ENCODE measurements around the gene NCBP2L. TPM values are rescaled to one million over a fixed set of nuclear protein-coding genes. Genes with fewer than 3 reads are reported as not detected.

Gene NCBP2L
- total RNA-seq, 1 experiment from 2014 or later, result 0.20 TPM

GRCh38 chrX:107730991-107731766, 46.4 kb upstream of the NCBP2L start (continued):
- TF ChIP-seq ARID4B (CRISPR knock-in tag; IDR thresholded peaks at IDR 0.05; ENCODE audit: borderline replicate concordance) (no peak), SP1 (CRISPR knock-in tag; conservative IDR thresholded peaks at IDR 0.05) (no peak), ZNF317 (CRISPR knock-in tag; IDR thresholded peaks at IDR 0.05; ENCODE audit: borderline replicate concordance, low read depth) (no peak), RORB (CRISPR knock-in tag; IDR thresholded peaks at IDR 0.05) (no peak), STAT6 (CRISPR knock-in tag; conservative IDR thresholded peaks at IDR 0.05; ENCODE audit: low read depth) (no peak)

- no peak overlapping the region for H3K4me3 Mint-ChIP-seq
- TF ChIP-seq JUN (CRISPR knock-in tag; IDR thresholded peaks at IDR 0.05) (no peak), CBFB (CRISPR knock-in tag; IDR thresholded peaks at IDR 0.05; ENCODE audit: low read depth) (no peak), ATF3 (CRISPR knock-in tag; conservative IDR thresholded peaks at IDR 0.05) (no peak)
- no peaks in the 10 kb centered on the region for H3K27me3 Mint-ChIP-seq (ENCODE audit: low read depth)
- ChIA-PET CTCF (interaction anchor here (0.6 to 4.2 kb wide), 9 partner anchors 9 to 77 kb away, joined by 3 to 49 read pairs (median 7); partner anchors contain the start of genes NCBP2L and TSC22D3), POLR2A (interaction anchor here (0.5 to 1.6 kb wide), 7 partner anchors 9 to 407 kb away, joined by 3 to 27 read pairs (median 4); partner anchors contain the start of genes PRPS1 and TSC22D3)
- ATAC-seq (peak; percentile 78), DNase-seq (ENCODE audit: low spot score) (peak; percentile 52)
- peaks cover 52% of the 10 kb centered on the region for H3K4me1 Mint-ChIP-seq
- H3K36me3 Mint-ChIP-seq, result no peaks in the 10 kb centered on the region
- peak overlapping the region; percentile 74 for H3K27ac Mint-ChIP-seq
- H3K9me3 Mint-ChIP-seq, result no peaks in the 10 kb centered on the region
Observed at GRCh38 chrX:107731831-107732502, 45.6 kb upstream of the NCBP2L start.

GRCh38 chrX:107733686-107734085, 43.8 kb upstream of the NCBP2L start:
- no peaks in the 10 kb centered on the region for H3K27me3 Mint-ChIP-seq (ENCODE audit: low read depth)
- DNase-seq (ENCODE audit: low spot score), result no peak
- POLR2A ChIA-PET, result no interaction called here
- no peak overlapping the region for H3K27ac Mint-ChIP-seq
- H3K9me3 Mint-ChIP-seq, result no peaks in the 10 kb centered on the region
- peaks cover 57% of the 10 kb centered on the region for H3K4me1 Mint-ChIP-seq
- no peak overlapping the region for H3K4me3 Mint-ChIP-seq
- no peak for ATAC-seq
- no peaks in the 10 kb centered on the region for H3K36me3 Mint-ChIP-seq
- CTCF ChIA-PET, result interaction anchor here (0.5 kb wide), 1 partner anchor 60 kb away, joined by 3 read pairs; no protein-coding TSS in a partner anchor
- no peak for TF ChIP-seq E2F5 (CRISPR knock-in tag; IDR thresholded peaks at IDR 0.05)

GRCh38 chrX:107734646-107735045, 42.9 kb upstream of the NCBP2L start:
- H3K9me3 Mint-ChIP-seq, result no peaks in the 10 kb centered on the region
- no peaks in the 10 kb centered on the region for H3K27me3 Mint-ChIP-seq (ENCODE audit: low read depth)
- no peak overlapping the region for H3K4me3 Mint-ChIP-seq
- CTCF ChIA-PET, result no interaction called here
- peaks cover 47% of the 10 kb centered on the region for H3K4me1 Mint-ChIP-seq
- H3K27ac Mint-ChIP-seq, result no peak overlapping the region
- POLR2A ChIA-PET, result no interaction called here
- no peak for DNase-seq (ENCODE audit: low spot score)
- no peak for ATAC-seq
- no peaks in the 10 kb centered on the region for H3K36me3 Mint-ChIP-seq
- TF ChIP-seq STAT6 (CRISPR knock-in tag; conservative IDR thresholded peaks at IDR 0.05; ENCODE audit: low read depth) (no peak), CDX4 (CRISPR knock-in tag; IDR thresholded peaks at IDR 0.05; ENCODE audit: borderline replicate concordance) (no peak), FOXJ3 (CRISPR knock-in tag; IDR thresholded peaks at IDR 0.05; ENCODE audit: borderline replicate concordance) (no peak), ZNF121 (CRISPR knock-in tag; IDR thresholded peaks at IDR 0.05) (no peak), ERG (CRISPR knock-in tag; IDR thresholded peaks at IDR 0.05) (no peak), EMX1 (CRISPR knock-in tag; IDR thresholded peaks at IDR 0.05) (no peak)
